Stimulated activated CD8-positive, alpha-beta memory T cell treated with anti-CD3 and anti-CD28 coated beads, Interleukin-12 subunit alpha, Interleukin-12 subunit beta, amount 100 ng/mL, for 24 hours (primary cell): ENCODE data around the gene FANCM.

Experiments
- DNase-seq: peaks from one replicate; pipeline ENCODE4 v3.0.0-alpha.2; 2020; ENCODE audit errors: extremely low read depth

Gene FANCM

GRCh38 chr14:45227566-45227965, 91.8 kb downstream of the FANCM start:
- no peak for DNase-seq

- no peak for DNase-seq
Measured at GRCh38 chr14:45238988-45239387, 103.3 kb downstream of the FANCM start.

- no peak for DNase-seq
Measured at GRCh38 chr14:45242706-45243105, 107.0 kb downstream of the FANCM start.

GRCh38 chr14:45246151-45246550, 110.4 kb downstream of the FANCM start:
- no peak for DNase-seq

GRCh38 chr14:45246691-45247090, 111.0 kb downstream of the FANCM start:
- DNase-seq = no peak

- DNase-seq = no peak
Measured at GRCh38 chr14:45247427-45247826, 111.7 kb downstream of the FANCM start.

- no peak for DNase-seq
Measured at GRCh38 chr14:45249856-45250575, 114.3 kb downstream of the FANCM start.
